Skin epidermis (tissue), 12 donors: ENCODE data around the gene EDEM3.
"Not testable (repeated sequence)": the region's sequence is repeated elsewhere in the genome, so short reads cannot be mapped to it uniquely, and the experiment has no call there.

Experiments used
- H3K27ac ChIP-seq, 21 experiments: fragments of 200-600 bp; sonication (generic) in 11 of 21; one replicate each; pipeline ENCODE4 v1.5.0; 2020; ENCODE audit warnings: mild to moderate bottlenecking in 3 of 21, inconsistent platforms in 2 of 21, moderate library complexity in 2 of 21
- H3K4me3 ChIP-seq, 7 experiments: fragments of 200-600 bp; sonication (generic) in 2 of 7; one replicate each; pipeline ENCODE4 v1.5.0; 2020; ENCODE audit warnings: inconsistent platforms in 2 of 7, mild to moderate bottlenecking in 2 of 7, moderate library complexity in 1 of 7

The EDEM3 gene

GRCh38 chr1:184754476-184755225 lies at the start of gene EDEM3:
Gene EDEM3 (minus strand): TSS chr1:184754858. CDS start chr1:184754646, 212 bp downstream.
- Histone ChIP-seq H3K4me3 (peak within 1 kb of the TSS; percentile 82 to 99 (median 91)), H3K27ac (peak within 1 kb of the TSS; percentile 57 to 98 (median 94))

GRCh38 chr1:184804220-184804619 lies 49.6 kb upstream of the EDEM3 start:
- H3K27ac ChIP-seq, result no peak overlapping the region
- no peak overlapping the region for H3K4me3 ChIP-seq

- H3K27ac ChIP-seq, result no peak overlapping the region
These were observed 48.5 kb upstream of the EDEM3 start for GRCh38 chr1:184803180-184803492.

DNA sequence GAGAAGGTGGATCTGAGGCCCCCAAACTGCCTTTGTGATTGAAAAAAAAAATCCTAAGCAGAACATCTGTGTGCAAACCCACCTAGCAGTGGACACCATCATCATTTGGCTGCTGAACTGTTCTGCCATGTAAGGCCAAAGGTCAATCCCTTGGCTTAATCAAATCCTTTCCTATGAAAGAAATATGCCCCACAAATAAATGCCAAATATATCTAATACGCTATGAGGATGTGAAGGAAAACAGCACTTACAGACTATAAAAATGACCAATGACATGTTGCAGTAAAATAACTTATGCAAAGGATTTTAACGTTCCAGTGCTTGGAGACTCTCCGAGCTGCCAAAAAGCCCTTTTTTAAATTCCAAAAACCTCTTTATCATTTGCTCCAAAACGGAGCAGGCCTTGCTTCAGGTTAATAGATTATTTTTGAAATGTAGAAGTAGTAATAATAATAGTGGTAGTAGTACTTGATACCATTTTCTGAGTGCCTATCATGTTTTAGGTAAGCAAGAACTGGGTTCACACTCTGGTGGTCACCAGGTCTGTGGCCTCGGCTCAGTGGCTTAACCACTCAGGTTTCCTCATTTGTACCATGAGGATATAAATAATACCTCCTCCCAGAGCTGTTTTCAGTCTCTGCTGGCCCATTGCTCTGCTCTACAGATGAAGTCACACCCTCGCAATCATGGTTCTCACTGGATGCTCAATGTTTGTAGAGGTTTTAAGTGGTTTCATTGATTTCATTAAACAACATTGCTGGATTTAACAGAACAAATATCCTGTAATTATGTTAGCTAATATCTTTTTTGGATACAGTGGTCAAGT lies 47.9 kb upstream of the EDEM3 start:
- Histone ChIP-seq H3K4me3 (no peak overlapping the region), H3K27ac (no peak overlapping the region)

More at GRCh38 chr1:184803180-184803492, 48.5 kb upstream of the EDEM3 start:
- no peak overlapping the region for H3K4me3 ChIP-seq

DNA sequence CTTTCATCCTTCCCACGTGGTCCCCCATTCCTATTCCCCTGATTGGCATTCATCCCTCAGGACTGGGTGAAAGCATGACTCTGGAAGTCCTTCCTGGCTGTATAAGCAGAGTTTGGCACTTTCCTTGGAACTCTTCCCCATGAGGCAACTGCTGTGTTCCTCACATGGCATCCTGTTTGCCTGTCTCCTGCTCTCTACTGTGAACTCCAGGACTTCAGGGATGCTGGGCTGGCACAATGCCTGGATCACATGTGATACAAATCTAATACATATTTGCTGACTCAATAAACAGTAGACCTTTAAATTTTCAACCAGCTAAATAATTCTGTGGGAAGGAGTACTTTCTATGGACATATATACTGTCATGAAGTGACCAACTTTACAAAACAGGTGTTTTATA lies 46.8 kb upstream of the EDEM3 start:
- no peak overlapping the region for H3K27ac ChIP-seq

DNA sequence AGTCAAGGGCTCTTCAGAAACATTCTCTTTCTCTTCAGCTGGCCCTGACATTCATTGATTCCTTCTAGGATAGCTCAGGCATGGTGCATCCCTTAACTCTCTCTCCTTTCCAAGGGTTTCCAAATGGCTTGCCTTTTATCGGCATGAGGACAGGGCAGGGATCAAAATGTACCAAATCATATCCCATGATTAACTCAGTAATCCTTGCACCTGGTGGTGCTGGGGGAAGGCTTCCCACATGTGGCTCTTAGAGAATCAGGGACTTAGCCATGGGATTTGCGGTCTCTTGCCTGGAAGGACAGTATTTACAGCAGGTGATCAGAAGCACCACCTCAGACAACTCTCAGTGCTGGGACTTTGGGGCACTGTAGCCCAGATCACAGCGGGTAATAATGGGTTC lies 46.2 kb upstream of the EDEM3 start:
- H3K27ac ChIP-seq, result no peak overlapping the region
- no peak overlapping the region for H3K4me3 ChIP-seq

More for the DNA sequence above, 46.8 kb upstream of the EDEM3 start:
- no peak overlapping the region for H3K4me3 ChIP-seq

- H3K27ac ChIP-seq, result no peak overlapping the region
- H3K4me3 ChIP-seq, result no peak overlapping the region
These were observed 39.3 kb upstream of the EDEM3 start for GRCh38 chr1:184793967-184794366.

- H3K4me3 ChIP-seq, result no peak overlapping the region
- H3K27ac ChIP-seq, result peak overlapping the region in 18 of 21 experiments; percentile 5 to 86 (median 62)
These were observed 37.9 kb upstream of the EDEM3 start for GRCh38 chr1:184792450-184792969.

DNA sequence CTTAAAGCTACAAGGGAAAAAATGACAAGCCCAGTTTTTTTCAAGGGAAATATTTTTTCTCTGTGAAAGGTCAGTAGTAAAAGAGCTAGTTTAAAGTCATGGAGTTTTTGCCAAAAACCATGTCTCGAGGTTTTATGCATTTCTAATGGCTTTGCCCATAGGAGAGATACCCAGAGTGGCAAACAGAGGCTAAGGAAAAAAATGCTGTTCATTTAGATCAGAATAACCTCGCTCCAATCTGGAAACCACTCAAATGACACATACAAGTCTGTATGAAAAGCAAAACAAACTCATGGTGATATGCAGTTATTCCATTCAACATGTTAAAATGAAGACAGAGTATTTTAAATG lies 36.9 kb upstream of the EDEM3 start:
- Histone ChIP-seq H3K4me3 (no peak overlapping the region), H3K27ac (peak overlapping the region in 3 of 21 experiments; percentile 75 to 84 (median 80))

GRCh38 chr1:184790642-184791549 lies 36.2 kb upstream of the EDEM3 start:
- H3K27ac ChIP-seq, result peak overlapping the region in 1 of 21 experiments; percentile 75
- no peak overlapping the region for H3K4me3 ChIP-seq

DNA sequence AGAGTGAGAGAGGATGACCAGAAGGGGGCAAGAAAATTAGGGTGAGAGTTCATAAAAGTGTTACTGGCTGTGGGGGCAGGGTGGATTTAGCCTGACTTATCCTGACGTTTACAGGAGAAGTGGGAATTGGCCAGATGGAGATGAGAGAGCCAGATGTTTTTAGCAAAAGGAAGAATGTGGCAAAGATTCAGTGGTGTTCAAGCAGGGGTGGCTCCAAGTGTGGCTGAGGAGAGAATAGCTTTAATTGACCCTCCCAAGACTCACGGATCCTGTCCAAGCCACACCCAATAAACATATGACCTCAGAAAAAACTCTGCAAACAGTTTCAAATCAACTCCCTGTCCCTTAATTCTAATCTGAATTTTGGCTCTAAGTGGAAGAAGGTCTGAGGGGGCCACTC lies 35.2 kb upstream of the EDEM3 start:
- no peak overlapping the region for H3K27ac ChIP-seq
- H3K4me3 ChIP-seq, result no peak overlapping the region

- Histone ChIP-seq H3K27ac (no peak overlapping the region), H3K4me3 (no peak overlapping the region)
These were observed 34.3 kb upstream of the EDEM3 start for GRCh38 chr1:184788970-184789369.

GRCh38 chr1:184785529-184785928 lies 30.9 kb upstream of the EDEM3 start:
- H3K4me3 ChIP-seq, result no peak overlapping the region
- no peak overlapping the region for H3K27ac ChIP-seq

GRCh38 chr1:184783723-184784122 lies 29.1 kb upstream of the EDEM3 start:
- not testable (repeated sequence) for H3K27ac ChIP-seq

GRCh38 chr1:184781941-184782340 lies 27.3 kb upstream of the EDEM3 start:
- H3K4me3 ChIP-seq, result no peak overlapping the region

More at GRCh38 chr1:184783723-184784122, 29.1 kb upstream of the EDEM3 start:
- H3K4me3 ChIP-seq, result not testable (repeated sequence)

GRCh38 chr1:184775885-184776284 lies 21.2 kb upstream of the EDEM3 start:
- no peak overlapping the region for H3K4me3 ChIP-seq
- no peak overlapping the region for H3K27ac ChIP-seq

More at GRCh38 chr1:184781941-184782340, 27.3 kb upstream of the EDEM3 start:
- no peak overlapping the region for H3K27ac ChIP-seq

DNA sequence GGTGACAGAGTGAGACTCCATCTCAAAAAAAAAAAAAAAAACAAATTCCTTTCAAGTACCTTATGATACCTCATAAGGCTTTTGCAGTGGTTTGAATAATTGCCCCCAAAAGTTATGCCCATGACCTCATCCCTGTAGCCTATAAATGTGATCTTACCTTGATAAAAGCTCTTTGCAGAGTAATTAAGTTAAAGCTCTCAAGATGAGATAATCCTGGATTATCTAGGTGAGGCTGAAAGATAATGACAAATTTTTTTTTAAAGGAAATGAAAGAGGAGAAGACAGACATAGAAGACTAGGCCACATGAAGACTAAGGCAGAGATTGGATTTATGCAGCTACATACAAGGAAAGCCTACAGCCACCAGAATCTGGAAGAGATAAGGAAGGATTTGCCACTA lies 20.7 kb upstream of the EDEM3 start:
- Histone ChIP-seq H3K4me3 (no peak overlapping the region), H3K27ac (no peak overlapping the region)

DNA sequence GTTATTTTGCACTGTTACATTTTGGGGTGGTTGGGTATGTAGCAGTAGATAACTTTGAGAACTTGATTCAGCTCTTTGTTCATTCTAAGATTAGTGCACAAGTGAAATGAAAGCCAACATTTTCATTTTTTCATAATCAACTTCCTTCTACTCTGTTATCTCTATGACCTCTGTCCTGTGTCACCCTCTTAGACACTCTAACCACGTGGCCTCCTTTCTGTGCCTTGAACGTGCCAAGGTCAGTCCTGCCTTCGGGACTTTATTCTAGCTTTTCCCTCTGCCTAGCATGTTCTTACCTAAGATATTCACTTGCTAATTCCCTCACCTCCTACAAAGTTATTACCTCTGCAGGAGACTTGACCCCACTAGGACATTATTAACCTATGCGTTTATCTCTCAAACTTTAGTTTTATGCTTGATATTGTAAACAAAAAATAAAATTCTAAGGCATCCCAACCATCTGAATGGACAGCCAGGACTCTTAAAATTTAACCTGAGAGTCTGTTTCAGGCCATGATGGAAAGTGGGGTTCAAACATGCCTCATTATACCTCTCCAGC lies 19.2 kb upstream of the EDEM3 start:
- Histone ChIP-seq H3K27ac (no peak overlapping the region), H3K4me3 (no peak overlapping the region)

DNA sequence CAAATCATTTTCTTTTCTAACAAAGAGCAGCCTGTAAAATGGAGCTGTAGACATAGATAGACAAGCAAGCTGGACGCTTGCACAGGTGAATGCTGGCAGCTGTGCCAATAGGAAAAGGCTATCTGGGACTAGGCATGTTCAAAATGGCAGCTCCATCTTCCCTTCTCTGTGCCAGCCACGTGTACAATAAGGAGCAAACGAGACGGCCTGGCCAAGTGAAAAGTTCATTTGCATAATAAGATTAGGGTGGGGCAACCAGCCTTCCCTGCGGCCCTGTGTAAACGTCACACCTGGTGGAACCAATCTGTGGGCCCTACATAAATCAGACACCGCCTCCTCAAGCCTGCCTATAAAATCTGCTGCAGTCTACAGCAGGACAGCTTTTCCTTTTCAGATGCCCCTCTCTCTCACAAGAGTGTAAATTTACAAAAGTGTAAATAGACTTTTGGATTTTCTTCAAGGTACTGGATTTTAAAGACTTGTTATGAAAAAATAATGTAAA lies 16.6 kb upstream of the EDEM3 start:
- H3K27ac ChIP-seq, result no peak overlapping the region
- no peak overlapping the region for H3K4me3 ChIP-seq
